Activated naive CD4-positive, alpha-beta T cell treated with anti-CD3 and anti-CD28 coated beads, Interleukin-2, amount 10 ng/mL, durations not matched to agents 7 days and 5 days (primary cell): ENCODE data around the gene DSC1.

Source experiments
- CTCF ChIA-PET: fragments of 350-600 bp; sonication (Branson Sonifier 250); formaldehyde crosslinking; loops from one replicate; lab custom pipeline; 2021; ENCODE audit warnings: antibody characterized with exemption; lab: Charles Lee
- DNase-seq: peaks from one replicate; pipeline ENCODE4 v3.0.0-alpha.2; 2020
- H3K27ac Mint-ChIP-seq: one replicate; pipeline ENCODE4 v1.8.0; 2021; ENCODE audit warnings: mild to moderate bottlenecking, moderate library complexity, mixed read lengths
- H3K27me3 Mint-ChIP-seq: one replicate; pipeline ENCODE4 v1.8.0; 2021; ENCODE audit warnings: mild to moderate bottlenecking, mixed read lengths
- H3K36me3 Mint-ChIP-seq: one replicate; pipeline ENCODE4 v1.8.0; 2021; ENCODE audit warnings: mixed read lengths
- H3K4me1 Mint-ChIP-seq: one replicate; pipeline ENCODE4 v1.8.0; 2021; ENCODE audit warnings: mixed read lengths
- H3K4me3 Mint-ChIP-seq: one replicate; pipeline ENCODE4 v1.8.0; 2021; ENCODE audit warnings: mild to moderate bottlenecking, moderate library complexity, mixed read lengths
- H3K9me3 Mint-ChIP-seq: one replicate; pipeline ENCODE4 v1.8.0; 2021; ENCODE audit warnings: mixed read lengths

DSC1 gene

GRCh38 chr18:31162825-31163435 lies at the start of gene DSC1:
TSS of gene DSC1 (minus strand) at chr18:31162856. CDS start at chr18:31162594, 262 bp downstream.
- Mint-ChIP-seq H3K27me3 (no peaks in the 10 kb centered on the region), H3K4me3 (peak within 1 kb of the TSS; percentile 36), H3K36me3 (no peaks in the 10 kb centered on the region), H3K4me1 (peaks cover 20% of the 10 kb centered on the region), H3K27ac (peak within 1 kb of the TSS; percentile 89), H3K9me3 (peaks cover 4% of the 10 kb centered on the region)
- CTCF ChIA-PET = no interaction called here
- no peak for DNase-seq

- Mint-ChIP-seq H3K4me1 (no peaks in the 10 kb centered on the region), H3K36me3 (no peaks in the 10 kb centered on the region), H3K27ac (no peak overlapping the region), H3K4me3 (no peak overlapping the region), H3K27me3 (no peaks in the 10 kb centered on the region), H3K9me3 (peaks cover 6% of the 10 kb centered on the region)
- CTCF ChIA-PET = no interaction called here
- no peak for DNase-seq
Observed at GRCh38 chr18:31211047-31211446, 48.4 kb upstream of the DSC1 start.

GRCh38 chr18:31209041-31209440 lies 46.4 kb upstream of the DSC1 start:
- Mint-ChIP-seq H3K4me3 (no peak overlapping the region), H3K36me3 (no peaks in the 10 kb centered on the region), H3K27ac (no peak overlapping the region), H3K9me3 (no peaks in the 10 kb centered on the region), H3K27me3 (no peaks in the 10 kb centered on the region), H3K4me1 (no peaks in the 10 kb centered on the region)
- CTCF ChIA-PET = no interaction called here
- DNase-seq = no peak

GRCh38 chr18:31207391-31207790 lies 44.7 kb upstream of the DSC1 start:
- H3K9me3 Mint-ChIP-seq = no peaks in the 10 kb centered on the region
- H3K4me3 Mint-ChIP-seq = no peak overlapping the region
- H3K27me3 Mint-ChIP-seq = no peaks in the 10 kb centered on the region
- CTCF ChIA-PET = no interaction called here
- DNase-seq = no peak
- H3K36me3 Mint-ChIP-seq = no peaks in the 10 kb centered on the region
- H3K27ac Mint-ChIP-seq = no peak overlapping the region
- no peaks in the 10 kb centered on the region for H3K4me1 Mint-ChIP-seq

- Mint-ChIP-seq H3K4me1 (no peaks in the 10 kb centered on the region), H3K4me3 (no peak overlapping the region), H3K27ac (no peak overlapping the region), H3K36me3 (no peaks in the 10 kb centered on the region), H3K27me3 (no peaks in the 10 kb centered on the region), H3K9me3 (no peaks in the 10 kb centered on the region)
- CTCF ChIA-PET = no interaction called here
- no peak for DNase-seq
Observed at GRCh38 chr18:31206787-31207381, 44.2 kb upstream of the DSC1 start.

GRCh38 chr18:31206071-31206470 lies 43.4 kb upstream of the DSC1 start:
- Mint-ChIP-seq H3K9me3 (no peaks in the 10 kb centered on the region), H3K27ac (no peak overlapping the region), H3K4me3 (no peak overlapping the region), H3K36me3 (no peaks in the 10 kb centered on the region), H3K27me3 (no peaks in the 10 kb centered on the region), H3K4me1 (no peaks in the 10 kb centered on the region)
- CTCF ChIA-PET = no interaction called here
- DNase-seq = no peak

- DNase-seq = no peak
- no peaks in the 10 kb centered on the region for H3K36me3 Mint-ChIP-seq
- H3K27ac Mint-ChIP-seq = no peak overlapping the region
- CTCF ChIA-PET = no interaction called here
- peaks cover 2% of the 10 kb centered on the region for H3K9me3 Mint-ChIP-seq
- H3K4me1 Mint-ChIP-seq = no peaks in the 10 kb centered on the region
- no peaks in the 10 kb centered on the region for H3K27me3 Mint-ChIP-seq
- H3K4me3 Mint-ChIP-seq = no peak overlapping the region
Observed at GRCh38 chr18:31205273-31205672, 42.6 kb upstream of the DSC1 start.

- no peak for DNase-seq
- H3K9me3 Mint-ChIP-seq = peaks cover 2% of the 10 kb centered on the region
- no peak overlapping the region for H3K4me3 Mint-ChIP-seq
- H3K27me3 Mint-ChIP-seq = no peaks in the 10 kb centered on the region
- no peak overlapping the region for H3K27ac Mint-ChIP-seq
- H3K4me1 Mint-ChIP-seq = no peaks in the 10 kb centered on the region
- no peaks in the 10 kb centered on the region for H3K36me3 Mint-ChIP-seq
- CTCF ChIA-PET = no interaction called here
Observed at GRCh38 chr18:31204833-31205232, 42.2 kb upstream of the DSC1 start.

- no peaks in the 10 kb centered on the region for H3K27me3 Mint-ChIP-seq
- H3K4me3 Mint-ChIP-seq = no peak overlapping the region
- H3K36me3 Mint-ChIP-seq = no peaks in the 10 kb centered on the region
- DNase-seq = no peak
- no peaks in the 10 kb centered on the region for H3K4me1 Mint-ChIP-seq
- CTCF ChIA-PET = no interaction called here
- no peak overlapping the region for H3K27ac Mint-ChIP-seq
- H3K9me3 Mint-ChIP-seq = peaks cover 2% of the 10 kb centered on the region
Observed at GRCh38 chr18:31204166-31204565, 41.5 kb upstream of the DSC1 start.

- H3K27ac Mint-ChIP-seq = no peak overlapping the region
- H3K27me3 Mint-ChIP-seq = no peaks in the 10 kb centered on the region
- peaks cover 2% of the 10 kb centered on the region for H3K9me3 Mint-ChIP-seq
- no peak for DNase-seq
- no peaks in the 10 kb centered on the region for H3K4me1 Mint-ChIP-seq
- no peak overlapping the region for H3K4me3 Mint-ChIP-seq
- H3K36me3 Mint-ChIP-seq = no peaks in the 10 kb centered on the region
- CTCF ChIA-PET = no interaction called here
Observed at GRCh38 chr18:31203794-31204148, 41.1 kb upstream of the DSC1 start.

- no peak overlapping the region for H3K4me3 Mint-ChIP-seq
- H3K4me1 Mint-ChIP-seq = no peaks in the 10 kb centered on the region
- peak overlapping the region; percentile 73 for H3K27ac Mint-ChIP-seq
- no peaks in the 10 kb centered on the region for H3K36me3 Mint-ChIP-seq
- CTCF ChIA-PET = no interaction called here
- no peak for DNase-seq
- H3K27me3 Mint-ChIP-seq = no peaks in the 10 kb centered on the region
- H3K9me3 Mint-ChIP-seq = peaks cover 2% of the 10 kb centered on the region
Observed at GRCh38 chr18:31203096-31203793, 40.6 kb upstream of the DSC1 start.

GRCh38 chr18:31199190-31199769 lies 36.6 kb upstream of the DSC1 start:
- no peaks in the 10 kb centered on the region for H3K4me1 Mint-ChIP-seq
- no peak for DNase-seq
- H3K27me3 Mint-ChIP-seq = no peaks in the 10 kb centered on the region
- H3K36me3 Mint-ChIP-seq = no peaks in the 10 kb centered on the region
- H3K4me3 Mint-ChIP-seq = no peak overlapping the region
- H3K27ac Mint-ChIP-seq = no peak overlapping the region
- peaks cover 4% of the 10 kb centered on the region for H3K9me3 Mint-ChIP-seq
- CTCF ChIA-PET = no interaction called here

GRCh38 chr18:31197676-31198075 lies 35.0 kb upstream of the DSC1 start:
- H3K27me3 Mint-ChIP-seq = no peaks in the 10 kb centered on the region
- H3K27ac Mint-ChIP-seq = no peak overlapping the region
- H3K36me3 Mint-ChIP-seq = no peaks in the 10 kb centered on the region
- H3K9me3 Mint-ChIP-seq = peaks cover 4% of the 10 kb centered on the region
- no peak overlapping the region for H3K4me3 Mint-ChIP-seq
- no peaks in the 10 kb centered on the region for H3K4me1 Mint-ChIP-seq
- no peak for DNase-seq
- CTCF ChIA-PET = no interaction called here

GRCh38 chr18:31195063-31195462 lies 32.4 kb upstream of the DSC1 start:
- peaks cover 3% of the 10 kb centered on the region for H3K9me3 Mint-ChIP-seq
- no peaks in the 10 kb centered on the region for H3K27me3 Mint-ChIP-seq
- DNase-seq = no peak
- H3K4me1 Mint-ChIP-seq = no peaks in the 10 kb centered on the region
- CTCF ChIA-PET = no interaction called here
- H3K27ac Mint-ChIP-seq = no peak overlapping the region
- H3K4me3 Mint-ChIP-seq = no peak overlapping the region
- H3K36me3 Mint-ChIP-seq = no peaks in the 10 kb centered on the region
